CD4-positive, alpha-beta T cell (primary cell): ENCODE measurements around the gene LSAMP. TPM values are rescaled to one million over a fixed set of nuclear protein-coding genes. Genes with fewer than 3 reads are reported as not detected.

Experiments used
- ATAC-seq: fragments of 200-7000 bp; cut with Tn5 transposase; one replicate; pipeline ENCODE4 v1.10.0; 2022; ENCODE audit warnings: mild to moderate bottlenecking; ENCODE audit not compliant: poor library complexity
- CTCF ChIA-PET: fragments of 350-600 bp; sonication (Branson Sonifier 250); formaldehyde crosslinking; loops from one replicate; lab custom pipeline; 2021; ENCODE audit warnings: antibody characterized with exemption, inconsistent platforms; lab: Charles Lee
- POLR2A ChIA-PET: fragments of 350-600 bp; sonication (Branson Sonifier 250); formaldehyde crosslinking; loops from one replicate; lab custom pipeline; 2021; ENCODE audit warnings: antibody characterized with exemption, inconsistent platforms; lab: Charles Lee
- DNase-seq, 14 experiments: peaks; one replicate each; pipeline ENCODE4 v3.0.0-alpha.2; 2013 to 2020; ENCODE audit warnings: mixed read lengths in 2 of 14
- H3K27ac ChIP-seq, 2 donors: one replicate each; pipeline versions ENCODE4 v1.5.1 to v1.7.0; 2013; ENCODE audit warnings: low read length in 2 of 2, low read depth in 1 of 2, mild to moderate bottlenecking in 1 of 2
- H3K27me3 ChIP-seq, 2 experiments: 1 replicate in 1 of 2; 2 replicates in 1 of 2; pipeline versions ENCODE4 v1.6.1 to v1.7.0; 2013; ENCODE audit warnings: low read length in 2 of 2, control low read depth in 1 of 2, mild to moderate bottlenecking in 1 of 2, moderate library complexity in 1 of 2; ENCODE audit not compliant: insufficient read depth in 2 of 2, control insufficient read depth in 1 of 2
- H3K36me3 ChIP-seq: one replicate; pipeline ENCODE4 v1.6.1; 2013; ENCODE audit warnings: low read length, control low read depth; ENCODE audit not compliant: insufficient read depth
- H3K4me1 ChIP-seq: one replicate; pipeline ENCODE4 v1.6.1; 2013; ENCODE audit warnings: low read length, control low read depth; ENCODE audit not compliant: insufficient read depth
- H3K4me3 ChIP-seq: one replicate; pipeline ENCODE4 v1.5.1; 2013; ENCODE audit warnings: mild to moderate bottlenecking, low read length, moderate library complexity
- H3K9me3 ChIP-seq, 2 experiments: 1 replicate in 1 of 2; 2 replicates in 1 of 2; pipeline versions ENCODE4 v1.6.1 to v1.7.0; 2013; ENCODE audit warnings: low read length in 2 of 2, mild to moderate bottlenecking in 2 of 2, control low read depth in 1 of 2, moderate library complexity in 1 of 2; ENCODE audit not compliant: control insufficient read depth in 1 of 2, insufficient read depth in 1 of 2
- H3K27ac Mint-ChIP-seq: one replicate; pipeline ENCODE4 v1.8.0; 2020; ENCODE audit warnings: mixed read lengths
- H3K27me3 Mint-ChIP-seq: one replicate; pipeline ENCODE4 v1.8.0; 2021; ENCODE audit warnings: mixed read lengths
- H3K36me3 Mint-ChIP-seq: one replicate; pipeline ENCODE4 v1.8.0; 2021; ENCODE audit warnings: low read depth, mixed read lengths
- H3K4me1 Mint-ChIP-seq: one replicate; pipeline ENCODE4 v1.8.0; 2021; ENCODE audit warnings: low read depth, mixed read lengths
- H3K4me3 Mint-ChIP-seq: one replicate; pipeline ENCODE4 v1.8.0; 2020; ENCODE audit warnings: mild to moderate bottlenecking, mixed read lengths
- H3K9me3 Mint-ChIP-seq: one replicate; pipeline ENCODE4 v1.8.0; 2020; ENCODE audit warnings: mixed read lengths
- intact Hi-C, 2 experiments: fragments of 100-400 bp; cut with DNase I in 1 of 2; cut with micrococcal nuclease in 1 of 2; formaldehyde crosslinking; loops; one replicate each; pipeline versions ENCODE4 v1.15.1 to v1.9.0; 2023 to 2025; cut with DNase I, micrococcal nuclease
- total RNA-seq, 174 experiments: library from RNA in 2 of 174; stranded (reverse) in 2 of 174; gene quantifications; one replicate each; pipeline ENCODE4 v1.2.3 and lab custom pipeline; 2021 to 2026
- TF ChIP-seq, protein P1 (sequence below): fragments of 200-600 bp; IDR thresholded peaks from one replicate; pipeline ENCODE4 v1.8.0; 2022; ENCODE audit warnings: antibody characterized with exemption, mild to moderate bottlenecking

LSAMP gene
- total RNA-seq, 2 experiments from 2014 or later = not detected

GRCh38 chr3:116129187-116129946, 315.9 kb downstream of the LSAMP start:
- POLR2A ChIA-PET = no interaction called here
- H3K27ac Mint-ChIP-seq = no peak overlapping the region
- no peak overlapping the region for H3K27ac ChIP-seq

DNA sequence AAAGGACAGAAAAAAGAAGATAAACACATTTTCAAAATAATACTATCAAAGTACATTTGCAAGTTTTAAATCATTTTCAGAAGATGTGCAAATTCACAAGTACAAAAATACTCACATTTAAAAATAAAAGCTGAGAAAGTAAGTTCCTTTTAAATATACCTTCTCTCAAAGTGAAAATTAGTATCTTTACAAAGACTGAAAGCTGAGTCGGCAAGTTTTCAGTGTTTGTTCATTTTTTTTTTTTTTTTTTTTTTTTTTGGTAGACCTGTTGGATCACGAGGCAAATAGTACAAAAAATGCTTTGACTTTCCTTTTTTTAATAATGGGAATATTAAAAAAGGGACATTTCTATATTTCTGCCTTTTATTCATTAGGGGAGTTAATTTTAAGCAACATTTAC, 317.8 kb downstream of the LSAMP start:
- no peaks in the 10 kb centered on the region for H3K4me1 ChIP-seq
- ATAC-seq = no peak

More at GRCh38 chr3:116129187-116129946, 315.9 kb downstream of the LSAMP start:
- CTCF ChIA-PET = no interaction called here
- intact Hi-C loops = no loop called here
- TF ChIP-seq, protein P1, sequence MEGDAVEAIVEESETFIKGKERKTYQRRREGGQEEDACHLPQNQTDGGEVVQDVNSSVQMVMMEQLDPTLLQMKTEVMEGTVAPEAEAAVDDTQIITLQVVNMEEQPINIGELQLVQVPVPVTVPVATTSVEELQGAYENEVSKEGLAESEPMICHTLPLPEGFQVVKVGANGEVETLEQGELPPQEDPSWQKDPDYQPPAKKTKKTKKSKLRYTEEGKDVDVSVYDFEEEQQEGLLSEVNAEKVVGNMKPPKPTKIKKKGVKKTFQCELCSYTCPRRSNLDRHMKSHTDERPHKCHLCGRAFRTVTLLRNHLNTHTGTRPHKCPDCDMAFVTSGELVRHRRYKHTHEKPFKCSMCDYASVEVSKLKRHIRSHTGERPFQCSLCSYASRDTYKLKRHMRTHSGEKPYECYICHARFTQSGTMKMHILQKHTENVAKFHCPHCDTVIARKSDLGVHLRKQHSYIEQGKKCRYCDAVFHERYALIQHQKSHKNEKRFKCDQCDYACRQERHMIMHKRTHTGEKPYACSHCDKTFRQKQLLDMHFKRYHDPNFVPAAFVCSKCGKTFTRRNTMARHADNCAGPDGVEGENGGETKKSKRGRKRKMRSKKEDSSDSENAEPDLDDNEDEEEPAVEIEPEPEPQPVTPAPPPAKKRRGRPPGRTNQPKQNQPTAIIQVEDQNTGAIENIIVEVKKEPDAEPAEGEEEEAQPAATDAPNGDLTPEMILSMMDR = no peak
- H3K4me3 ChIP-seq = no peak overlapping the region
- Mint-ChIP-seq H3K4me3 (no peak overlapping the region), H3K4me1 (no peaks in the 10 kb centered on the region), H3K36me3 (no peaks in the 10 kb centered on the region), H3K27me3 (no peaks in the 10 kb centered on the region), H3K9me3 (peaks cover 4% of the 10 kb centered on the region)
- no peaks in the 10 kb centered on the region for H3K27me3 ChIP-seq
- H3K9me3 ChIP-seq = no peaks in the 10 kb centered on the region
- H3K4me1 ChIP-seq = no peaks in the 10 kb centered on the region
- ATAC-seq (no peak), DNase-seq (no peak)
- no peaks in the 10 kb centered on the region for H3K36me3 ChIP-seq

GRCh38 chr3:116124166-116124565, 321.1 kb downstream of the LSAMP start:
- Histone ChIP-seq H3K9me3 (no peaks in the 10 kb centered on the region), H3K36me3 (no peaks in the 10 kb centered on the region), H3K4me1 (no peaks in the 10 kb centered on the region), H3K27ac (no peak overlapping the region), H3K4me3 (no peak overlapping the region), H3K27me3 (no peaks in the 10 kb centered on the region)
- intact Hi-C loops = no loop called here
- H3K36me3 Mint-ChIP-seq = no peaks in the 10 kb centered on the region
- H3K27me3 Mint-ChIP-seq = no peaks in the 10 kb centered on the region
- DNase-seq (no peak), ATAC-seq (no peak)
- no peak overlapping the region for H3K27ac Mint-ChIP-seq
- ChIA-PET POLR2A (no interaction called here), CTCF (no interaction called here)
- TF ChIP-seq, protein P1 = no peak
- H3K4me3 Mint-ChIP-seq = no peak overlapping the region
- H3K9me3 Mint-ChIP-seq = peaks cover 4% of the 10 kb centered on the region
- H3K4me1 Mint-ChIP-seq = no peaks in the 10 kb centered on the region

More for the DNA sequence above, 317.8 kb downstream of the LSAMP start:
- no peak for DNase-seq
- Mint-ChIP-seq H3K9me3 (peaks cover 4% of the 10 kb centered on the region), H3K27me3 (no peaks in the 10 kb centered on the region), H3K4me1 (no peaks in the 10 kb centered on the region), H3K27ac (no peak overlapping the region), H3K4me3 (no peak overlapping the region), H3K36me3 (no peaks in the 10 kb centered on the region)
- TF ChIP-seq, protein P1 = no peak
- H3K27me3 ChIP-seq = no peaks in the 10 kb centered on the region
- H3K9me3 ChIP-seq = no peaks in the 10 kb centered on the region
- intact Hi-C loops = no loop called here
- H3K4me3 ChIP-seq = no peak overlapping the region
- ChIA-PET POLR2A (no interaction called here), CTCF (no interaction called here)
- no peak overlapping the region for H3K27ac ChIP-seq
- no peaks in the 10 kb centered on the region for H3K36me3 ChIP-seq
